Natural killer cell treated with Interleukin-12 subunit alpha and Interleukin-12 subunit beta and Interleukin-15 and Interleukin-18, amount 100 ng/mL, for 72 hours (primary cell): ENCODE data around the gene SDHAF2. TPM values are rescaled to one million over a fixed set of nuclear protein-coding genes. Genes with fewer than 3 reads are reported as not detected.
A peak's percentile ranks its signal among the peaks of the same experiment; 100 is the strongest.
"Not testable (repeated sequence)": the region's sequence is repeated elsewhere in the genome, so short reads cannot be mapped to it uniquely, and the experiment has no call there.

Experiments
- ATAC-seq, 2 donors: fragments of 150-1000 bp; cut with Tn5 transposase in 1 of 2; sonication (Bioruptor Pico), chemical (Tn5 transposase) in 1 of 2; 2 replicates each; pipeline ENCODE4 v1.10.0; 2021
- DNase-seq: peaks from one replicate; pipeline ENCODE4 v3.0.0; 2022; ENCODE audit warnings: low spot score
- H3K27ac Mint-ChIP-seq, 2 donors: 1 replicate in 1 of 2; 2 replicates in 1 of 2; pipeline ENCODE4 v1.8.0; 2022; ENCODE audit warnings: mixed read lengths in 2 of 2, mild to moderate bottlenecking in 1 of 2, moderate library complexity in 1 of 2
- H3K27me3 Mint-ChIP-seq, 2 donors: 1 replicate in 1 of 2; 2 replicates in 1 of 2; pipeline ENCODE4 v1.8.0; 2022; ENCODE audit warnings: mixed read lengths in 2 of 2
- H3K36me3 Mint-ChIP-seq: one replicate; pipeline ENCODE4 v1.8.0; 2022; ENCODE audit warnings: mixed read lengths
- H3K4me1 Mint-ChIP-seq, 2 donors: 1 replicate in 1 of 2; 2 replicates in 1 of 2; pipeline ENCODE4 v1.8.0; 2022; ENCODE audit warnings: low read depth in 2 of 2, mixed read lengths in 2 of 2, mild to moderate bottlenecking in 1 of 2
- H3K4me3 Mint-ChIP-seq: one replicate; pipeline ENCODE4 v1.8.0; 2022; ENCODE audit warnings: mixed read lengths
- H3K9me3 Mint-ChIP-seq: 2 replicates; pipeline ENCODE4 v1.8.0; 2022; ENCODE audit warnings: mixed read lengths
- total RNA-seq, 2 donors: library from RNA; stranded (reverse); gene quantifications; one replicate each; pipeline ENCODE4 v1.2.3, GENCODE V29; 2022

The SDHAF2 gene
- 10 to 100 TPM; 63.3 to 69.0 TPM for total RNA-seq

DNA sequence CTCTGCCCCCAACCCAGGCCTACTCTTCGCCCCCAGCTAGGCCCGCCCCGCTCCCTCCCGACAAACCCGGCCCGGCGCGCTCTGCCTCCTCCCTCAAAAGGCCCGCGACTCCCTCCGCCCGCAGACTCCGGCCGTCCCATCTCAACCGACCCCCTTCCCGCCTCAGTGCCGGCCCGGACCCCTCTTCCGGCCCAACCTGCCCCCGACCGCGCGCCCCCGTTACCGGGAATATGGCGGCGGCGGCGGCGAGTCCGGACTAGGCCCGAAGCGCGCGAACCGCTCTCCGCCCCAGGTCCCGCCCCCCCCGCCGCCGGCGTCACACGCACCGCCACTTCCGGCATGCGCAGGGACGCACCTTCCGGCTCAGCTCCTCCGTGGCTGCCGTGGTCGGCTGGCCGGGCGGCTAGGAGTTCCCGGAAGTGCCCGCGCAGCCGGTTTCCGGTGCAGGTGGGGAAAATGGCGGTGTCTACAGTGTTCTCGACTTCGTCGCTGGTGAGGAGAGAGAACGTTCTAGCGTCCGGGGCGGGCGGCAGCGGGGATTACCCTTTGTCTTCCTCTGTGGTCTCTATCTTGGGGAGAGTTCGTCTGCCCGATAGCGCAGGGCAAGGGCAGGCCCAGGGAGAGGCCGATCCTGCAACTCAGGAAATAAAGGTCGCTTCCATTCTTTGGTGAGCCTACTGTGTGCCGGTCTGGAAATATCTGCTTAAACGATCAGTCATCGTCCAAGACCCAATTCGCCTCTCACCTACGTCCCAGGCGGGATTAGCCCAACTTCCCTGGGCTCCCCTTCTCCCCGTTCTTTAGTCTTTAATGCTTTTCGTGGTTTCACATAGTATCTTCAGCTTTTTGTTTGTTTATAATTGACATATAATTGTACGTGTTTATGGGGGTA lies at the start of gene SDHAF2, which contains the start of gene CPSF7:
TSS of gene SDHAF2 (plus strand) at position 434 of the 892 bp plus-strand sequence. CDS start at position 457, 23 bp downstream.
TSS of gene CPSF7 (minus strand) at position 285 of the 892 bp plus-strand sequence. CDS start 740 bp downstream, outside the sequence.
- H3K9me3 Mint-ChIP-seq = no peaks in the 10 kb centered on the region
- peak within 1 kb of the TSS; percentile 97 for H3K4me3 Mint-ChIP-seq
- H3K4me1 Mint-ChIP-seq = peaks cover 41 to 51% of the 10 kb centered on the region in 2 donors
- DNase-seq (peak; percentile 100), ATAC-seq (peak; percentile 95 to 96)
- H3K27me3 Mint-ChIP-seq = no peaks in the 10 kb centered on the region
- H3K27ac Mint-ChIP-seq = peak within 1 kb of the TSS; percentile 99 to 100
- peaks cover 31% of the 10 kb centered on the region for H3K36me3 Mint-ChIP-seq

GRCh38 chr11:61380884-61381283 lies 49.0 kb upstream of the SDHAF2 start:
- no peak overlapping the region for H3K4me3 Mint-ChIP-seq
- no peaks in the 10 kb centered on the region for H3K9me3 Mint-ChIP-seq
- DNase-seq (no peak), ATAC-seq (no peak)
- peaks cover 6% of the 10 kb centered on the region for H3K36me3 Mint-ChIP-seq
- no peaks in the 10 kb centered on the region for H3K27me3 Mint-ChIP-seq
- no peak overlapping the region for H3K27ac Mint-ChIP-seq
- H3K4me1 Mint-ChIP-seq = peaks cover 3 to 7% of the 10 kb centered on the region in 2 donors

DNA sequence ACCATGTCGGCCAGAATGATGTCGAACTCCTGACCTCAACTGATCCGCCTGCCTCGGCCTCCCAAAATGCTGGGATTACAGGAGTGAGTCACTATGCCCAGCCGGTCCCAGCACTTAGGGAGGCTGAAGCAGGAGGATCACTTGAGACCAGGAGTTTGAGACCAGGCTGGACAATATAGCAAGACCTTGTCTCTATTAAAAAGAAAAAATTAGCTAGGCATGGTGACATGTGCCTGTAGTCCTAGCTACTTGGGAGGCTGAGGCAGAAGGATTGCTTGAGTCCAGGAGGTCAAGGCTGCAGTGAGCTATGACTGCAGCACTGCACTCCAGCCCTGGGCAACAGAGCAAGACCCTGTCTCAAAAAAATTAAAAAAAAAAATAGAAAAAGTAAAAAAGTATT lies 46.1 kb upstream of the SDHAF2 start:
- H3K4me3 Mint-ChIP-seq, ATAC-seq, DNase-seq, H3K4me1 Mint-ChIP-seq, H3K36me3 Mint-ChIP-seq, H3K27ac Mint-ChIP-seq, H3K27me3 Mint-ChIP-seq, H3K9me3 Mint-ChIP-seq: not testable (repeated sequence)

DNA sequence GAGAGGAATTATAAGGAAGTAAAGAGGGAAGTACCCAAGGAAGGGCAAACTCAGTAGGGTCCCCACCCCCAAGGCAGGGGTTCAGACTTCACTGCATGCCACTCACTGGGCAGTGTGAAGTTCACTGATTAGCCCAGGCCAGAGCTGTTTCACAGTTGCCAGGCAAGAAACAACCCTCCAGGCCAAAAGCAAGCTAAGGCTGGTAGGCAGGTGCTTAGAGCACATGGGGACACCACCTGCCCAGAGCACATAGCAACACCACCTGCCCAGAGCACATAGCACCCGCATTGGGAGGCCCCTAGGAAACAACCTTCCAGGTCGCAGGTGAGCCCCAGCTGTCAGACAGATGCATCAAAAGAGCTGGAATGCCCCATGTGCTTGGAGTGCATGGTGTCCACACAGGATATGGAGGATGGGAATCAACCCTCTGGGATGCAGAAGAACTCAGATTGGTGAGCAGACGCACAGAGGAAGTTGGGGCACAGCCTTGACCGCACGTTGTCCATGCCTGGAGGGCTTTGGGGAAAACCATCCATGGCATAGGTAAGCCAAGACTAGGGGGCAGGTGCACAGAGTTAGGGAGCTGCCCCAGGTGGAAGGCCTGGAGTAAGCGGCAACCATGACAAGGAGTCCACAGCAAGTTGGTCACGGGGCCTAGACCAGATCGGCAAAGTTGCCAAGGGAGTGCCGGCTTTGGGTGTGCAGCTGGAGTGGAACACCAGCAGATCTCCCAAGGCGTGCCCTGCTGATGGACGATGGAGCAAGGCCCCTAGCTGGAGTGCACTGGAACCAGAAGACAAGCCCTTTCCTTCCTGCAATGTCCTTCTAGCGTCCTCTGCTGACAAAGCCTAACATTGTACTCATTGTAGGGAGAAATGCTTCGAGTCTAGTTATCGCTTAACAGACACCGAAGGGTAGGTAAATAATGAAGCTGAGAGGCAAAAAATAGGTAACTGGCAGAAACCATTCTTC lies 45.4 kb upstream of the SDHAF2 start:
- no peak for ATAC-seq
- no peak for DNase-seq

DNA sequence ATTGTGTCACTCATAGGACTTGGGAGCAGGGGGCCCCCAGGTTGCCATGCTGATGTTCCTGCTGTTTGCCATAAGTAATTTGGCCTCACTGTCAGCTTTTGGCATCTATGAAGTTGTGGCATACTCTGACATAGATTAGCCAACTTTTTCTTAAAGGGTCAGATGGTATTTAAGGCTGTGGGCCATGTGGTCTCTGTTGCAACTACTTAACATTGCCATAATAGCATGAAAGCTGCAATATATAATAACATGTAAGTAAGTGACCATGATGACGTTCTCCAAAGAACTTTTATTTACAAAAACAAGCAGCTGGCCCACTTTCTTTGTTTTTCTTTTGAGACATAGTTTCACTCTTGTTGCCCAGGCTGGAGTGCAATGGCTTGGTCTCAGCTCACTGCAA lies 39.8 kb upstream of the SDHAF2 start:
- no peak overlapping the region for H3K27ac Mint-ChIP-seq
- no peaks in the 10 kb centered on the region for H3K27me3 Mint-ChIP-seq
- H3K4me1 Mint-ChIP-seq = peaks cover 25 to 30% of the 10 kb centered on the region in 2 donors
- H3K36me3 Mint-ChIP-seq = no peaks in the 10 kb centered on the region
- ATAC-seq (no peak), DNase-seq (no peak)
- no peak overlapping the region for H3K4me3 Mint-ChIP-seq
- no peaks in the 10 kb centered on the region for H3K9me3 Mint-ChIP-seq

More for the DNA sequence above, 45.4 kb upstream of the SDHAF2 start:
- H3K36me3 Mint-ChIP-seq = no peaks in the 10 kb centered on the region
- H3K4me3 Mint-ChIP-seq = no peak overlapping the region
- no peaks in the 10 kb centered on the region for H3K9me3 Mint-ChIP-seq
- no peaks in the 10 kb centered on the region for H3K27me3 Mint-ChIP-seq
- H3K4me1 Mint-ChIP-seq = peaks cover 3 to 7% of the 10 kb centered on the region in 2 donors
- H3K27ac Mint-ChIP-seq = no peak overlapping the region

DNA sequence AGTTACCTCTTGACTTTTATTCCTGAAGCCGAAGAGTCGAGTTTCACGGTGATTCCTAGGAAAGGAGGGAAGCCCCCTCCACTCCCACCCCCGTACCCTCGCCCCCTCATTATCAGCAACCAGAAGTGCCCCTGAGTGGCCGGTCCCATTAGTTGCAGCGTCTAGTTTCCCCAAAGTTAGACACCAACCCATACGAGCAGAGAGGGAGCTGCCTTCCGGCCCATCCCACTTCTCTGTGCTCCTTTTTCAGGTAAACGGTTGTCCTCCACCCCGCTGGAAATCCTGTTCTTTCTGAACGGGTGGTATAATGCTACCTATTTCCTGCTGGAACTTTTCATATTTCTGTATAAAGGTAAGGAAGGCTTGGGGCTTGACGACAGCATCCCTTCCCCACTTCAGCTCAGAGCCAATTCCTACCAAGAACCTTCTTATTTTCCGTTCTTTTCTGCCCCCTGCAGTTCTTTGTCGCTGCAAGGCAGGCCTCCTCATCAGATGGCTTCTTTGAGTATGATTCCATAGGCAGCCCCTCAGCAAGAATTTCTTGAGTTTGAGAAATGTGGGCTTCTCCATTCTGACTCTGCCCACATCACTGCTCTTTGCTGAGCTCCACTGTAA lies 36.8 kb upstream of the SDHAF2 start:
- Mint-ChIP-seq H3K4me1 (peaks cover 22 to 23% of the 10 kb centered on the region in 2 donors), H3K27ac (peak overlapping the region; percentile 92 to 95), H3K4me3 (peak overlapping the region; percentile 94), H3K27me3 (no peaks in the 10 kb centered on the region), H3K36me3 (no peaks in the 10 kb centered on the region), H3K9me3 (no peaks in the 10 kb centered on the region)
- DNase-seq = no peak
- no peak for ATAC-seq

- H3K36me3 Mint-ChIP-seq = peaks cover 13% of the 10 kb centered on the region
- H3K27me3 Mint-ChIP-seq = no peaks in the 10 kb centered on the region
- no peaks in the 10 kb centered on the region for H3K9me3 Mint-ChIP-seq
- ATAC-seq (peak in 1 of 2 donors; percentile 17), DNase-seq (no peak)
- no peak overlapping the region for H3K4me3 Mint-ChIP-seq
- peak overlapping the region; percentile 2 to 3 for H3K27ac Mint-ChIP-seq
- H3K4me1 Mint-ChIP-seq = peaks cover 0 to 11% of the 10 kb centered on the region in 2 donors
These were observed 28.8 kb upstream of the SDHAF2 start for GRCh38 chr11:61401173-61401572.

DNA sequence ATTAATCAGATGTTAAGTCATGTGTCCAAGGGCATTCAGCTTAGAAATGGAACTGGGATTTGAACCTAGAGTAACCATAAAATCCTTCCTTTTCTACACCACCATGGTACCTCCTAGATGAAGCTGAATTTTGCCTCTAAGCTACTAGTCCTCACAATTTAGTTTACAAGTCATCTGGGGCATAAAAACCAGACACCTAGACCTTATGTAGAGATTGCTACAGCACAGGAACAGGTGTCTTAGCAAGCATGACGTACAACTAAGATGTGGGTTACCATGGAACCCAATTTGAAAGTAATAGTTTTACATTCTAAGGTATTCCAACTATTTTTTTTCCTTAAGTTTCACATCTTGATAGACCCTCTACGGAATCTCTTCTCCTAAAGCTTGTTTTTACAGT lies 28.4 kb upstream of the SDHAF2 start:
- Mint-ChIP-seq H3K9me3 (no peaks in the 10 kb centered on the region), H3K36me3 (peaks cover 13% of the 10 kb centered on the region), H3K27ac (peak overlapping the region in 1 of 2 donors; percentile 2), H3K4me3 (no peak overlapping the region), H3K27me3 (no peaks in the 10 kb centered on the region), H3K4me1 (peaks cover 0 to 11% of the 10 kb centered on the region in 2 donors)
- no peak for DNase-seq
- no peak for ATAC-seq

GRCh38 chr11:61403658-61404057 lies 26.3 kb upstream of the SDHAF2 start:
- no peak for DNase-seq
- no peak overlapping the region for H3K27ac Mint-ChIP-seq
- H3K27me3 Mint-ChIP-seq = no peaks in the 10 kb centered on the region
- no peaks in the 10 kb centered on the region for H3K9me3 Mint-ChIP-seq
- peaks cover 20% of the 10 kb centered on the region for H3K36me3 Mint-ChIP-seq
- ATAC-seq = no peak
- H3K4me1 Mint-ChIP-seq = peaks cover 0 to 11% of the 10 kb centered on the region in 2 donors
- no peak overlapping the region for H3K4me3 Mint-ChIP-seq

DNA sequence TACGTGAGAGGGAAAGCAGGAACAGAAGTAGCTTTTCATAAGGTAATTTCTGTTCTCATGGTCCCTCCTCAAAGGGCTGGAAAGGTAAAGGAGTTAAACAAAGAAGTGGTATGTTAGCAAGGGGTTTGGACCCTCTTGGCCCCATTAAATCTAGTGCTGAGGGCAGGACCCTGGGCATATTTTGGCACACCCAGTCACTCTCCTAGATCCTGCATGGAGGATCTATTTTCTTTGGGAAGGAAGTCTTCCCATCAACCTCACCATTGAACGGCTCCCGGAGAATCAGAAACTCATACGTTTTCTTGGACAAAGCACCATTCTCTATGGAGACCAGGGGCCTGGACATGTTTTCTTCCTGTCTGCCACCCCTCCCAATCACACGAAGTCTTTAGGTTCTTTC lies 25.8 kb upstream of the SDHAF2 start:
- peaks cover 20% of the 10 kb centered on the region for H3K36me3 Mint-ChIP-seq
- H3K27ac Mint-ChIP-seq = peak overlapping the region in 1 of 2 donors; percentile 38
- DNase-seq (no peak), ATAC-seq (no peak)
- peaks cover 0 to 11% of the 10 kb centered on the region in 2 donors for H3K4me1 Mint-ChIP-seq
- H3K9me3 Mint-ChIP-seq = no peaks in the 10 kb centered on the region
- H3K27me3 Mint-ChIP-seq = no peaks in the 10 kb centered on the region
- H3K4me3 Mint-ChIP-seq = no peak overlapping the region

DNA sequence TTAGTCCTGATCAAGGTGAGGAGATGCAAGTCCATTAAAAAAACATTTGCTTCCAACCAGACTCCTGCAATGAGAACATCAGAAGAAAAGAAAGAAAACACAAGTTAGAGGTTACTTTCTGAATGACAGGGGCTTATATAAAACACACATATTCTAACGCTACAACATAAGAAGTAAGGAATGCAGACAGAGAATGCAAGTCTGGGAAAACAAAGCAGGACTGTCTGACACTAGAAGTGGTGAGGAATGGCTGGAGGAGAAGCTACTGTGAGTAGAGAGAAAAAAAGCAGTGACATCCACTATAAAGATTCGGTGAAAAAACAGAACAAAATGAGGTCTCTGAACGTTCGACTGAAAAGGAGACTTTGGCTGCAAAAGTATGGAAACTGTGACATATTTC lies 25.3 kb upstream of the SDHAF2 start:
- ATAC-seq = no peak
- H3K36me3 Mint-ChIP-seq = peaks cover 20% of the 10 kb centered on the region
- peak overlapping the region in 1 of 2 donors; percentile 38 for H3K27ac Mint-ChIP-seq

GRCh38 chr11:61406067-61406466 lies 23.9 kb upstream of the SDHAF2 start:
- H3K4me1 Mint-ChIP-seq = peaks cover 0 to 10% of the 10 kb centered on the region in 2 donors

More for the DNA sequence above, 25.3 kb upstream of the SDHAF2 start:
- H3K4me1 Mint-ChIP-seq = peaks cover 0 to 11% of the 10 kb centered on the region in 2 donors
- no peak for DNase-seq
- H3K4me3 Mint-ChIP-seq = no peak overlapping the region
- H3K27me3 Mint-ChIP-seq = no peaks in the 10 kb centered on the region
- H3K9me3 Mint-ChIP-seq = no peaks in the 10 kb centered on the region

More at GRCh38 chr11:61406067-61406466, 23.9 kb upstream of the SDHAF2 start:
- Mint-ChIP-seq H3K4me3 (no peak overlapping the region), H3K27ac (no peak overlapping the region), H3K9me3 (no peaks in the 10 kb centered on the region), H3K27me3 (no peaks in the 10 kb centered on the region), H3K36me3 (peaks cover 24% of the 10 kb centered on the region)
- no peak for DNase-seq
- no peak for ATAC-seq
